Stimulated activated CD4-positive, alpha-beta T cell treated with anti-CD3 and anti-CD28 coated beads, Interleukin-2, amount 100 ng/mL, for 24 hours (primary cell): ENCODE data around the gene ATG7.

Experiments used
- DNase-seq, 2 donors: peaks; one replicate each; pipeline ENCODE4 v3.0.0-alpha.2; 2020

Gene ATG7

DNA sequence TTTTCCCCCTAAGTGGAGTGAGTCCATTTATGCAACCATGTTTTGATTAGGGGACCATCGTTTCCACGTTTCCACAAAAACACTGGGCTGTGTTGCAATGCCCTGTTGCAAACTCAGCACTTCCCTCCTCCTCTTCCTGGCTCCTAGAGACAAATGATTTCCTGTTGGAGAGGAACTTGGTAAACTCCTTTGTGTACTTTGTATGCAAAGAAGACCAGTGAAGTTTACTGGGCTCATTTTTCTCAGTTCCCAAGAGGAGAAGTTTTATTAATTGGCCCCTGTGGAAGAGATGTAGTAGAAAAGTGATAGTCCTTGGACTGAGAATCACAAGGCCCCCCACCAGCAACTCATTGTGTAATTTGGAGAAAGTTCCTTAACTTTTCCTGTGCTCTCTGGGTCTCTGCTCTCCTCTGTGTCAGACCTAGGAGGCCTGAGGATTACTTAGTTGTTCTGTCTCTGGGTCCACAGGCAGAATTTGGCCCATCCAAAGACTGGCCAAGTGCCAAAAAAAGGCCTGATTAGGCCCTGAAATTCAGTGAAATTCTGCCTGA is 95.0 kb downstream of the ATG7 start:
- DNase-seq, result no peak

- DNase-seq, result no peak
Observed at GRCh38 chr3:11370191-11370590, 98.0 kb downstream of the ATG7 start.

DNA sequence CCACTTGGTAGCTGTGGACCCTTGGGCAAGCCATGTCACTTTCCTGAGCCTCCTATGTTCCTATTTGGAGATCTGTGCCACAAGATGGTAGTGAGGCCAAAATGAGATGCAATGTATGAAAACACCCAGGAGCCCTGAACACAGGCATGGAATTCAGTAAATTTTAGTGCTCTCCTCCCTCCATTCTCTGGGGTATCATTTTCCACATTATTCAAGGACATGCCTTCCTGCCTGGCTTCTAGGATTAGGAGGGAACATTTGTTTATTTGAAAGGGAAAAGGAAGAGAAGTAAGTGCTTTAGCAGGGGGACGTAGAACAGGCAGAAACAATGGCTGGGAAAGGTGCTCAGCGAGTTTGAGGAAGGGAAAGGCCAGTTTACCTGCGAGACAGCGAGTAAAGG is 98.8 kb downstream of the ATG7 start:
- DNase-seq, result no peak

- DNase-seq, result no peak
Observed at GRCh38 chr3:11371747-11372146, 99.5 kb downstream of the ATG7 start.

DNA sequence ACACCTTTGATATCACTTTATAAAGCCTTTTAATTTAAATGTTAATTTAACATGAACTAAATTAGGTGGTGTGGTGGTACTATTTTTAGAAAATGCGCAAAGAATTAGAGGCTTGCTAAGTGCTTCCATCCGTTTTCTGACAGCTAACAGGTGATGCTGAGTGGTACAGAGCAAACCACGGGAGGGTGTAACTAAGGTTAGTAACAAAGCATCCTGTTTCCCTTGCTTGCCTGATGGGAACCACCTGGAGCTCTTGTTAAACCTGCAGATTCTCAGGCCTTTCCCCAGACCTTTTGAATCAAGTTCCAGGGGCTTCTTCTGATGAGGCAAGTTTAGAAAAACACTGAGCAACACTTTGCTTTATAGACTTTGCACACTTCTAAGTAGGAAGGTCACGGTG is 101.0 kb downstream of the ATG7 start:
- no peak for DNase-seq

GRCh38 chr3:11373654-11374053 is 101.5 kb downstream of the ATG7 start:
- DNase-seq, result no peak

DNA sequence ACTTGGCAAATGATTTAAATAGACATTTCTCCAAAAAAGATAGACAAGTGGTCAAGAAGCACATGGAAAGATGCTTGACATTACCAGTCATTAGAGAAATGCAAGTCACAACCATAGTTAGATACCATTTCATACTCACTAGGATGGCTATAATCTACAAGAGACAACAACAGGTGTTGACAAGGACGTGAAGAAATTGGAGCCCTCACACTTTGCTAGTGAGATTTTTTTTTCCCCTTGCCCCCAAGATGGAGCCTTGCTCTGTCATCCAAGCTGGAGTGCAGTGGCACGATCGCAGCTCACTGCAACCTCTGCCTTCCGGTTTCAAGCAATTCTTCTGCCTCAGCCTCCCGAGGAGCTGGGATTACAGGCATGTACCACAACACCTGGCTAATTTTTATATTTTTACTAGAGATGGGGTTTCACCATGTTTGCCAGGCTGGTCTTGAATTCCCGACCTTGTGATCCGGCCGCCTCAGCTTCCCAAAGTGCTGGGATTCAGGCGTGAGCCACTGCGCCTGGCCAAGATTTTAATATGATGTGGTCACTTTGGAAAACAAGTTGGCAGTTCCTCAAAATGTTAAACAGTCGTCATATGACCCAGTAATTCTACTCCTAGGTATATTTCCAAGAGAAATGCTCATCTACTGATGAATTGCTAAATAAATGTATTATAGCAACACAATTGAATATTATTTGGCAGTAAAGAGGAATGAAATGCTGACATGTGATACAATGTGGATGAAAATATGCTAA is 103.3 kb downstream of the ATG7 start:
- DNase-seq, result no peak

DNA sequence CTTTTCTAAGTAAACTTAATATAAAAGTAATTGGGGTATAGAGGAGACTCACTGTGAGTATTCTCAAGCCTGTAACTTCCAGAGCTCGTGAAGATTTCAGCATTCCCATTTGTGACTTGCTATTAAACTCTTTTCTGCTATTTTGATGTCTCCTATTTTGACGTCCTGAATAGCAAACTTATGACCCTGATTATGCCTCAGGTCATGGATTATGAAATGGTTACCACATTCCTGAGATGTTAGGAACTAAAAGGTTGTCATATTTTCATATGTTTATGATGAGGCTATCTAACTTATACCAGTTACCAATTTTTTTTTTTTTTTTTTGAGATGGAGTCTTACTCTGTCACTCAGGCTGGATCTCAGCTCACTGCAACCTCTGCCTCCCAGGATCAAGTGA is 105.5 kb downstream of the ATG7 start:
- DNase-seq, result no peak

- no peak for DNase-seq
Observed at GRCh38 chr3:11379238-11379823, 107.1 kb downstream of the ATG7 start.

- no peak for DNase-seq
Observed at GRCh38 chr3:11379824-11380701, 107.9 kb downstream of the ATG7 start.

- DNase-seq, result no peak
Observed at GRCh38 chr3:11381141-11381540, 108.9 kb downstream of the ATG7 start.

DNA sequence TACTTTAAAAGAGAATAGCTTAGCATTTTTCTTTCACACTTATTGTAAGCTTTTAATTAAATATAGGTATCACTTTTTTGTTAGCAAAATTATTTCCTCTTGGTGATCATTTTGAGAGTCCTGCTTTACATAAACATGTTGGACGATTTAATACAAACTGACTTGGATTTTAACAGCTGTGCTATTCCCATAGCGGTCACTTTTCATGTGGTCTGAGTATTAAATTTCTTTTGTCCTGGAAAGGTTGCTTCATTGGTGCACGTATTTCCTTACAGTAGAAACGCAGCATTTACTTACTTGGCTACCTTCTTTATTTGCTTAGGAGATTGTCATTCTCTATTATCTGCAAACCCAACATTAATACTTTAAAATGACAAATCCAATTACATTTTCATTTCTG is 109.4 kb downstream of the ATG7 start:
- DNase-seq, result no peak

DNA sequence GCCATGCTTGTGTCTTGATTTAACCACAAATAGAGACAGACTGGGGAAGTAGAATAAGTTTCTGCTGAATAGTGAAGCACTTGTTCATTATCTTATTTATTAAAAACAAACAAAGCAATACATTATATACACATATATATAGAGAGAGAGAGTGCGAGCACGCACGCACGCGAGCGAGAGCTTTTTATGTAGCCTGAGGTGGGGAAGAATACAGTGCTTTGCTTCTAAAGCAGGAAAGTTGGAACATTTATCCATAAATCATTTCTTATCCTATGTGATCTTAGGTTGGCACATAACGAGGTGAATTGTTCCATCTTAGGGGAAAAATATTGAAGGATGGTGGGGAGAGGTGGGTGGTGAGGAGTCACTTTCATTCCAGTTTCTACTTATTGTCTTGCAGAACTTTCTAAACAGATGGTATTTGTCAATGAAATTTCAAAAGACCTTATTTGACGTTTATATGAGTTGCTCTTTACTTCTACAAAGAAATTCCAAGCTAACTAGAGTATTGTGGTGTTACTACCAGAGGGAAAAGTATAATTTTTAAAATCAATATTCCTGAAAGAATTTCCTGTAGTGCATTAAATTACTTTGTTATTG is 110.0 kb downstream of the ATG7 start:
- DNase-seq, result no peak

GRCh38 chr3:11384074-11384473 is 111.9 kb downstream of the ATG7 start:
- DNase-seq, result no peak

GRCh38 chr3:11385326-11385725 is 113.1 kb downstream of the ATG7 start:
- no peak for DNase-seq

DNA sequence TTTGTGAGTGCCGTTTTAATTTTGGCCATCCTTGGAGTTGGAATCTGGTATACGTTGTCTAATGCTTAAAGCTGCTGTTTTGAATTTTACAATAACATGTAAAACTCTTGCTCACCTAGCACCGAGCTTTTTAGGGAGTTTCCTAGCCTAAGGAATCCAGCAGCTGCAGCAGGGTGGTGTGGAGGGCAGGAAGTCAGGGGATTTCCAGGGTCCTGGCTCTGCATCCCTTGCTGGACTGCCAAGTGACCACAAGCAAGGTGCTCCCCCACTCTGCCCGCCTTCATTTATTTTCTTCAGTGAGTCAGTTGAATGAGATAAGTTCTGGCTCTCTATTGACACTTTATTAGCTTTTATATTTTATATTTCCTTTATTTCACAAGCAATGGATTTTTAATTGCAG is 113.7 kb downstream of the ATG7 start:
- DNase-seq, result no peak

DNA sequence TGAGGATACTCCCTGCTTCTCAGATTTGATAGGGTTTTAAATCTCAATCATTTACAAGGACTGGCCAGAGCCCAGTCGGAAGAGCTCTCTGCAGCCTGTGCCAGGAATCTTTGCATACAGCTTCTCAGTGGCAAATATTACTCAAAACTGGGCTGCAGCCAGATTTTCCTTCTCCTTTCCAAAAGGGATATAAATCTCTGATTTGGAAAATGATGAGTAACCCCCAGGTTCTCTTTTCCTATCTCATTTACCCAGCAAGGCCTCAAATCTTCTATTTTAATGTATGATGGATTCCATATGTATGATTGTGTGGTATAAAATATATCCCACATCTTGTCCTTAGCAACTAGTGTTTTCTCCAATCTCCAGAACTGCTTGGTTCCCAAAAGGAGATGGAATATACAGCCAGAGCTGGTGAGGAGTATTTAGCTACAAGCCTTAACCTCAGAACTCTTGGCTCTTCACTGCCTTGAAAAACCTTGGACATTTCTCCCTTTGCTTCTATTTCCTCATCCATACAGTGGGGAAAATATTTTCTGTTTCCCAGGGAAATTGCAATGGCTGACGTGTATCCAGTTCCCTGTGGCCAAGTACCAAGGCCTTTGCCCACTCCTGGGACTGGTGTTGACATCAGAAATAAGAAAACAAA is 114.4 kb downstream of the ATG7 start:
- DNase-seq, result no peak

DNA sequence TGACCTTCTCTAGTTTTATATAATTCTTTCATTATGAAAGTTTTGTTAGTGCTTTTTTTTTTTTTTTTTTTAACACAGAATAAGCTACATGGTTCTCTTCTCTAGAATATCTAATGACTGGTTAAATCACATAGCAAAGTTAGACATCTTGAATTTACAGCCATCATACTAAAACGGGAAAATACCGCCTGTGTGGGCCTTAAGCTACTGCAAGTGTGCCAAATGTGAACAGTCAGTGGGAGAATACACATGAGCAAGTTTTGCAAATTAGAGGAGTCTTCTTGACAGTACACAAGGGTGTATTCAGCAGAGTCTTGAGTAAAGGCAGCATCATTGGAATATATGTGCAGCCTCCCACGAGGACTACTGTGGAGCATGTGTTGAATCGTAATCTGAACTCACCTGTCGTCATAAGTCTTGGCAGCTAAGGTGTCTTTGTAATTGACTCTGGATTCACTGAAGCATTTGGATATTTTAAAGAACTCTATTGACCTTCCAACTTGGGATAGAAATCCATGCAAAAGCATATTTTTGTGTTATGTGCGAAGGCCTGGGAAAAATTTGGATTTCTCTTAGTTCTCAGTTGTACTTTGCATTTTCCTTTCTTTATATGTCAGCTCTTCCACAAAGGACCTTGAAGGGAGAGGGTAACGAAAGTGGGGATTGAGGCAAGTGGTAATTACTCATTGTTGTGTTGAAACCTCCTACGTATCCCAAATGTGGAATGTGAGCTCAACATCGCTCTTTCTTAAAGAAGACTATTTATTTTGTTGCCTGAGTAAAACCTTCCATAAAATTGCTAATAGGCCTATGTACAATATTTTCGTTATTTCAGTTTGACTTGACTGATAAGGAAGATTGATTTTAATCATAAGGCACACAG is 117.4 kb downstream of the ATG7 start:
- no peak for DNase-seq

- DNase-seq, result no peak
Observed at GRCh38 chr3:11390411-11391131, 118.4 kb downstream of the ATG7 start.

- no peak for DNase-seq
Observed at GRCh38 chr3:11391174-11391879, 119.1 kb downstream of the ATG7 start.
